Measurements from ENCODE around the gene FLYWCH1. TPM values are rescaled to one million over a fixed set of nuclear protein-coding genes. Genes with fewer than 3 reads are reported as not detected.
A peak's percentile ranks its signal among the peaks of the same experiment; 100 is the strongest.

FLYWCH1 gene
- total and polyA plus RNA-seq, 9 of the 15 experiments (the other 6 are each of a cell fraction or from before 2014, with no cell fraction given), result 0.18 to 33.6 (median 11.3) TPM

DNA sequence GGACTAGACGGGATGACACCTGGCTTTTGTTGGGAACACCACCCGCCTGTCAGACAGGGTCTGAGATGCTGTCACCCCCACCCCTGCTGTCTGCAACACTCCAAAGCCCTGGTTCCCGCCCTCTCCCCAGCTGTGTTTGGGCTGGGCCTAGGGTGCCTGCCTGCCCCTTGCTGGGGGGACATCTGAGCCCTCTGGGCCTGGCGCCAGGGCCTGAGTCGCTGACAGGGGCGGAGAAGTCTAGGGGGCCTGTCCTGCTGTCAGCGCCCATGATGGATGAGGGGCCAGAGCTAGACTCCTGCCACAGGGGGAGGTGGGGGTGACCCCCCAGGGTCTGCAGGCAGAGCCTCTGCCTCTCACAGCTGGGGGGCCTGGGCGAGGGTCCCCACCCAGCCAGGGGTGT is 76.1 kb downstream of the FLYWCH1 start (continued):
- TF ChIP-seq, protein P1, sequence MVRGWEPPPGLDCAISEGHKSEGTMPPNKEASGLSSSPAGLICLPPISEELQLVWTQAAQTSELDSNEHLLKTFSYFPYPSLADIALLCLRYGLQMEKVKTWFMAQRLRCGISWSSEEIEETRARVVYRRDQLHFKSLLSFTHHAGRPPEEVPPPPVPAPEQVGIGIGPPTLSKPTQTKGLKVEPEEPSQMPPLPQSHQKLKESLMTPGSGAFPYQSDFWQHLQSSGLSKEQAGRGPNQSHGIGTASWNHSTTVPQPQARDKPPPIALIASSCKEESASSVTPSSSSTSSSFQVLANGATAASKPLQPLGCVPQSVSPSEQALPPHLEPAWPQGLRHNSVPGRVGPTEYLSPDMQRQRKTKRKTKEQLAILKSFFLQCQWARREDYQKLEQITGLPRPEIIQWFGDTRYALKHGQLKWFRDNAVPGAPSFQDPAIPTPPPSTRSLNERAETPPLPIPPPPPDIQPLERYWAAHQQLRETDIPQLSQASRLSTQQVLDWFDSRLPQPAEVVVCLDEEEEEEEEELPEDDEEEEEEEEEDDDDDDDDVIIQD (CRISPR knock-in tag; IDR thresholded peaks at IDR 0.05), result no peak
- no peak for TF ChIP-seq DACH1 (IDR thresholded peaks at IDR 0.05; ENCODE audit: partially characterized antibody)
- no peak for TF ChIP-seq TRIM28 (IDR thresholded peaks at IDR 0.05)
- no peak for TF ChIP-seq ZNF253 (CRISPR knock-in tag; conservative IDR thresholded peaks at IDR 0.05)
- no peak for TF ChIP-seq SNRNP70 (optimal IDR thresholded peaks at IDR 0.05; ENCODE audit: low read depth, low read length)
- TF ChIP-seq PKNOX1 (IDR thresholded peaks at IDR 0.05), result peak; percentile 79
- TF ChIP-seq, protein P2, sequence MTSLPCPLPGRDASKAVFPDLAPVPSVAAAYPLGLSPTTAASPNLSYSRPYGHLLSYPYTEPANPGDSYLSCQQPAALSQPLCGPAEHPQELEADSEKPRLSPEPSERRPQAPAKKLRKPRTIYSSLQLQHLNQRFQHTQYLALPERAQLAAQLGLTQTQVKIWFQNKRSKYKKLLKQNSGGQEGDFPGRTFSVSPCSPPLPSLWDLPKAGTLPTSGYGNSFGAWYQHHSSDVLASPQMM (CRISPR knock-in tag; IDR thresholded peaks at IDR 0.05), result no peak
- TF ChIP-seq ZNF583 (CRISPR knock-in tag; IDR thresholded peaks at IDR 0.05), result no peak
- TF ChIP-seq NRF1 (conservative IDR thresholded peaks at IDR 0.05 in 1 of 2, IDR thresholded peaks at IDR 0.05 in 1 of 2), result no peak
- no peak for TF ChIP-seq ZNF239 (CRISPR knock-in tag; IDR thresholded peaks at IDR 0.05)

Data from K562 (cell line).